H9 (cell line): ENCODE results near the gene CYTIP. TPM values are rescaled to one million over a fixed set of nuclear protein-coding genes. Genes with fewer than 3 reads are reported as not detected.

Experiments
- DNase-seq: peaks from one replicate; pipeline ENCODE4 v3.0.0-alpha.2; 2017
- H2AFZ ChIP-seq: one replicate; pipeline ENCODE4 v1.6.1; 2013; ENCODE audit warnings: mild to moderate bottlenecking, low read length, control low read depth, moderate library complexity
- H2AK5ac ChIP-seq: 2 replicates; pipeline ENCODE4 v1.6.1; 2013; ENCODE audit warnings: low read length, control low read depth, mixed read lengths; ENCODE audit not compliant: insufficient read length
- H2BK120ac ChIP-seq: one replicate; pipeline ENCODE4 v1.6.1; 2013; ENCODE audit warnings: low read depth, mild to moderate bottlenecking, low read length, control low read depth, inconsistent platforms; ENCODE audit not compliant: poor library complexity, severe bottlenecking
- H2BK12ac ChIP-seq: 2 replicates; pipeline ENCODE4 v1.6.1; 2013; ENCODE audit warnings: low read length, control low read depth, mixed read lengths, low read depth; ENCODE audit not compliant: insufficient read length
- H2BK15ac ChIP-seq: 2 replicates; pipeline ENCODE4 v1.6.1; 2013; ENCODE audit warnings: low read depth, low read length, control low read depth
- H2BK20ac ChIP-seq: one replicate; pipeline ENCODE4 v1.6.1; 2013; ENCODE audit warnings: low read depth, mild to moderate bottlenecking, low read length, control low read depth, inconsistent platforms; ENCODE audit not compliant: poor library complexity, severe bottlenecking
- H2BK5ac ChIP-seq: 2 replicates; pipeline ENCODE4 v1.6.1; 2013; ENCODE audit warnings: low read length, control low read depth, mixed read lengths; ENCODE audit not compliant: insufficient read length
- H3K14ac ChIP-seq: 2 replicates; pipeline ENCODE4 v1.6.1; 2013; ENCODE audit warnings: low read length, control low read depth; ENCODE audit not compliant: insufficient read depth
- H3K18ac ChIP-seq: 2 replicates; pipeline ENCODE4 v1.6.1; 2013; ENCODE audit warnings: low read depth, mild to moderate bottlenecking, mixed read lengths, low read length, control low read depth; ENCODE audit not compliant: insufficient read length
- H3K23ac ChIP-seq: 2 replicates; pipeline ENCODE4 v1.6.1; 2013; ENCODE audit warnings: low read length, control low read depth, mixed read lengths, low read depth; ENCODE audit not compliant: insufficient read length
- H3K23me2 ChIP-seq: 2 replicates; pipeline ENCODE4 v1.6.1; 2013; ENCODE audit warnings: low read depth, mild to moderate bottlenecking, mixed read lengths, low read length, control low read depth; ENCODE audit not compliant: insufficient read length, poor library complexity, severe bottlenecking
- H3K27ac ChIP-seq: 2 replicates; pipeline ENCODE4 v1.5.1; 2013; ENCODE audit warnings: low read length, control low read depth, mixed read lengths, low read depth; ENCODE audit not compliant: insufficient read length
- H3K27me3 ChIP-seq: 2 replicates; pipeline ENCODE4 v1.6.1; 2013; ENCODE audit warnings: low read length, control low read depth, inconsistent platforms; ENCODE audit not compliant: insufficient read depth
- H3K4ac ChIP-seq: 2 replicates; pipeline ENCODE4 v1.6.1; 2013; ENCODE audit warnings: low read depth, mild to moderate bottlenecking, control low read depth, inconsistent platforms, low read length, moderate library complexity
- H3K4me1 ChIP-seq: 2 replicates; pipeline ENCODE4 v1.6.1; 2013; ENCODE audit warnings: low read length, control low read depth, inconsistent platforms; ENCODE audit not compliant: insufficient read depth
- H3K4me2 ChIP-seq: 2 replicates; pipeline ENCODE4 v1.6.1; 2013; ENCODE audit warnings: low read length, control low read depth, mixed read lengths; ENCODE audit not compliant: insufficient read length, insufficient read depth
- H3K56ac ChIP-seq: 2 replicates; pipeline ENCODE4 v1.6.1; 2013; ENCODE audit warnings: low read depth, mild to moderate bottlenecking, mixed read lengths, low read length, control low read depth; ENCODE audit not compliant: insufficient read length
- H3K79me1 ChIP-seq: 2 replicates; pipeline ENCODE4 v1.6.1; 2013; ENCODE audit warnings: low read depth, mild to moderate bottlenecking, moderate library complexity, low read length, control low read depth, inconsistent platforms; ENCODE audit not compliant: insufficient read depth, poor library complexity, severe bottlenecking
- H3K79me2 ChIP-seq: 2 replicates; pipeline ENCODE4 v1.6.1; 2013; ENCODE audit warnings: low read length, control low read depth, inconsistent platforms; ENCODE audit not compliant: insufficient read depth
- H3K9ac ChIP-seq: 2 replicates; pipeline ENCODE4 v1.6.1; 2013; ENCODE audit warnings: low read length, control low read depth, mixed read lengths; ENCODE audit not compliant: insufficient read length; ENCODE audit errors: extremely low read depth
- H3K9me3 ChIP-seq: one replicate; pipeline ENCODE4 v1.6.1; 2013; ENCODE audit warnings: low read depth, low read length, inconsistent platforms; ENCODE audit not compliant: control insufficient read depth
- H3T11ph ChIP-seq: one replicate; pipeline ENCODE4 v1.6.1; 2013; ENCODE audit warnings: mild to moderate bottlenecking, low read length, control low read depth, inconsistent platforms
- H4K20me1 ChIP-seq: one replicate; pipeline ENCODE4 v1.6.1; 2013; ENCODE audit not compliant: control insufficient read depth, insufficient read length, insufficient read depth
- H4K5ac ChIP-seq: 2 replicates; pipeline ENCODE4 v1.6.1; 2013; ENCODE audit warnings: low read depth, mild to moderate bottlenecking, mixed read lengths, low read length, control low read depth; ENCODE audit not compliant: insufficient read length
- H4K8ac ChIP-seq: replicated peaks from 2 replicates; pipeline ENCODE4 v1.6.1; 2013; ENCODE audit warnings: low read length, control low read depth, mixed read lengths, low read depth; ENCODE audit not compliant: insufficient read length
- H4K91ac ChIP-seq: 2 replicates; pipeline ENCODE4 v1.6.1; 2013; ENCODE audit warnings: low read depth, mild to moderate bottlenecking, moderate library complexity, mixed read lengths, low read length, control low read depth; ENCODE audit not compliant: insufficient read length
- H3K27ac Mint-ChIP-seq, 3 experiments: 2 replicates in 2 of 3; 3 replicates in 1 of 3; pipeline ENCODE4 v1.8.0; 2020 to 2021; ENCODE audit warnings: mixed read lengths in 3 of 3, mild to moderate bottlenecking in 1 of 3, moderate library complexity in 1 of 3
- H3K27me3 Mint-ChIP-seq: 2 replicates; pipeline ENCODE4 v1.8.0; 2021; ENCODE audit warnings: low read depth, mild to moderate bottlenecking, moderate library complexity, mixed read lengths
- H3K36me3 Mint-ChIP-seq, 3 experiments: 2 replicates in 2 of 3; 3 replicates in 1 of 3; pipeline ENCODE4 v1.8.0; 2020 to 2021; ENCODE audit warnings: low read depth in 3 of 3, mixed read lengths in 3 of 3; ENCODE audit not compliant: insufficient read depth in 1 of 3
- H3K4me1 Mint-ChIP-seq, 2 experiments: 2 replicates each; pipeline ENCODE4 v1.8.0; 2020; ENCODE audit warnings: mixed read lengths in 2 of 2
- H3K4me3 Mint-ChIP-seq, 2 experiments: 2 replicates in 1 of 2; 3 replicates in 1 of 2; pipeline ENCODE4 v1.8.0; 2020 to 2021; ENCODE audit warnings: mild to moderate bottlenecking in 2 of 2, mixed read lengths in 2 of 2, moderate library complexity in 1 of 2
- H3K9me3 Mint-ChIP-seq, 2 experiments: 2 replicates in 1 of 2; 3 replicates in 1 of 2; pipeline ENCODE4 v1.8.0; 2020; ENCODE audit warnings: mild to moderate bottlenecking in 2 of 2, mixed read lengths in 2 of 2, moderate library complexity in 1 of 2
- CTCF ChIP-seq: fragments of 200-600 bp; sonication (generic); conservative IDR thresholded peaks from 3 replicates; pipeline ENCODE4 v1.8.0; 2021; ENCODE audit warnings: antibody characterized with exemption, mild to moderate bottlenecking
- WGBS: extraction: QIAGEN DNeasy Blood & Tissue Kit; methylation state at CpG from one replicate; pipeline ENCODE4 v1.1.7; 2013; ENCODE audit warnings: missing lambda C conversion rate, low lambda C conversion rate, mixed read lengths; ENCODE audit not compliant: insufficient read length; ENCODE audit errors: extremely low coverage; 5-methylcytosine and 5-hydroxymethylcytosine counted together
- total RNA-seq: library from RNA; stranded (reverse); gene quantifications from 2 replicates; pipeline ENCODE4 v1.2.1, GENCODE V29; 2021

The CYTIP gene
- total RNA-seq, 1 experiment from 2014 or later: 0.28 TPM

- Histone ChIP-seq H2BK12ac (no peak overlapping the region), H2BK120ac (no peak overlapping the region), H3K4me2 (no peak overlapping the region), H3K27me3 (no peaks in the 10 kb centered on the region), H2BK15ac (no peak overlapping the region), H3K27ac (no peak overlapping the region), H3K23ac (no peak overlapping the region), H3K14ac (no peak overlapping the region), H3K23me2 (no peaks in the 10 kb centered on the region), H3T11ph (no peak overlapping the region), H3K9ac (no peak overlapping the region), H4K91ac (no peak overlapping the region), H3K9me3 (peaks cover 12% of the 10 kb centered on the region), H3K79me1 (no peaks in the 10 kb centered on the region), H3K4ac (no peak overlapping the region), H4K5ac (no peak overlapping the region), H3K18ac (no peak overlapping the region), H3K56ac (no peak overlapping the region), H2AK5ac (no peak overlapping the region), H4K20me1 (no peaks in the 10 kb centered on the region), H4K8ac (no peak overlapping the region), H2BK5ac (no peak overlapping the region), H3K79me2 (no peaks in the 10 kb centered on the region), H2AFZ (no peak overlapping the region), H3K4me1 (no peaks in the 10 kb centered on the region), H2BK20ac (no peak overlapping the region)
- H3K9me3 Mint-ChIP-seq: peaks cover 22 to 28% of the 10 kb centered on the region in 2 experiments
- peaks cover 14 to 22% (median 18%) of the 10 kb centered on the region in 3 experiments for H3K36me3 Mint-ChIP-seq
- H3K4me3 Mint-ChIP-seq: no peak overlapping the region
- no peaks in the 10 kb centered on the region for H3K27me3 Mint-ChIP-seq
- no peak overlapping the region for H3K27ac Mint-ChIP-seq
- no peak for DNase-seq
- no peak for TF ChIP-seq CTCF
- no CpG with 5 or more reads among the region's 2 CpGs for WGBS
- H3K4me1 Mint-ChIP-seq: peaks cover 0 to 4% of the 10 kb centered on the region in 2 experiments; a peak in 1 of 4 replicates
Observed at GRCh38 chr2:157377861-157378260, 66.0 kb downstream of the CYTIP start.
